ENCODE measurements around the gene HYAL1.

DNA sequence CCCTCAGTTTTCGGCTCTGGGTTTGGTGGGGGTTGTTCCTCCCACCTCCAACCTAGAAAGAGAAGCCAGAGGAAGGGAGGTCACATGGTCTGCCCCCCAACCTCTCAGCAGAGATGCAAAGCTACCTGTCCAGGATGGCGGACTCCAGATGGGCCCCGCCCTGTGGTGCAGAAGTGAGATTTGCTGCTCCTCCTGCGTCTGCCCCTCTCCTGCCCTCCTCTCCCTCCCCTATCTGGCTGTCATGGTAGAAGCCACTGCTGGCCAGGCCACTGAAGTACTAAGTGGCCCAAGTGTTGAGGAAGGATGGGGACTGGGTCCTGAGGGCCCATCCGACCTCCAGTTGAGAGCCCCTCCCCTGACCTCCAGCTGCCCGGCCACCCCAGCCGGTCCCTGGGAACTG is 36.5 kb downstream of the HYAL1 start:
- TF ChIP-seq EZH2phosphoT487 (IDR thresholded peaks at IDR 0.05; ENCODE audit: insufficient read depth, low read depth) (no peak), EZH2 (IDR thresholded peaks at IDR 0.05; ENCODE audit: insufficient read depth, poor library complexity, severe bottlenecking) (no peak)

Measured in GM23248 (cell line).